HPDE6-E6E7 (cell line): ENCODE data around the gene UVRAG.
"Not testable (repeated sequence)": the region's sequence is repeated elsewhere in the genome, so short reads cannot be mapped to it uniquely, and the experiment has no call there.

ENCODE experiments used
- DNase-seq: peaks from one replicate; pipeline ENCODE4 v3.0.0; 2011; ENCODE audit warnings: missing footprints; ENCODE audit errors: extremely low spot score

The UVRAG gene

GRCh38 chr11:75920848-75921247, 105.8 kb downstream of the UVRAG start:
- DNase-seq: no peak

GRCh38 chr11:75921808-75922207, 106.8 kb downstream of the UVRAG start:
- DNase-seq: no peak

GRCh38 chr11:75924966-75925784, 110.2 kb downstream of the UVRAG start:
- DNase-seq: no peak

- no peak for DNase-seq
These were observed 110.8 kb downstream of the UVRAG start for GRCh38 chr11:75925785-75926164.

- no peak for DNase-seq
These were observed 114.7 kb downstream of the UVRAG start for GRCh38 chr11:75929706-75930105.

GRCh38 chr11:75930534-75930933, 115.5 kb downstream of the UVRAG start:
- DNase-seq: no peak

GRCh38 chr11:75931124-75931523, 116.1 kb downstream of the UVRAG start:
- DNase-seq: no peak

GRCh38 chr11:75933736-75934135, 118.7 kb downstream of the UVRAG start:
- not testable (repeated sequence) for DNase-seq

- DNase-seq: no peak
These were observed 119.8 kb downstream of the UVRAG start for GRCh38 chr11:75934851-75935250.

- DNase-seq: no peak
These were observed 123.5 kb downstream of the UVRAG start for GRCh38 chr11:75938543-75938942.

GRCh38 chr11:75939516-75939915, 124.5 kb downstream of the UVRAG start:
- DNase-seq: no peak

- DNase-seq: no peak
These were observed 125.0 kb downstream of the UVRAG start for GRCh38 chr11:75939992-75940391.

- DNase-seq: no peak
These were observed 125.9 kb downstream of the UVRAG start for GRCh38 chr11:75940911-75941310.

GRCh38 chr11:75944515-75944914, 129.5 kb downstream of the UVRAG start:
- DNase-seq: no peak

- DNase-seq: no peak
These were observed 130.4 kb downstream of the UVRAG start for GRCh38 chr11:75945446-75945845.

- no peak for DNase-seq
These were observed 130.9 kb downstream of the UVRAG start for GRCh38 chr11:75945947-75946346.

- DNase-seq: no peak
These were observed 131.8 kb downstream of the UVRAG start for GRCh38 chr11:75946531-75947530.

- DNase-seq: no peak
These were observed 134.1 kb downstream of the UVRAG start for GRCh38 chr11:75949023-75949672.

GRCh38 chr11:75950141-75950540, 135.1 kb downstream of the UVRAG start:
- DNase-seq: no peak

GRCh38 chr11:75954039-75954438, 139.0 kb downstream of the UVRAG start:
- DNase-seq: no peak

GRCh38 chr11:75955443-75955842, 140.4 kb downstream of the UVRAG start:
- no peak for DNase-seq

- no peak for DNase-seq
These were observed 144.5 kb downstream of the UVRAG start for GRCh38 chr11:75959540-75959939.
